Upper lobe of left lung (tissue), 4 donors: Measurements from ENCODE around the gene TNFAIP8L1.

ENCODE experiments used
- EP300 ChIP-seq, 4 donors: sonication (generic); formaldehyde crosslinking; IDR thresholded peaks; one replicate each; pipeline ENCODE4 v1.5.1; 2017; ENCODE audit warnings: antibody characterized with exemption in 4 of 4, control low read depth in 2 of 4
- POLR2A ChIP-seq, 4 donors: fragments of 450-650 bp; IDR thresholded peaks; one replicate each; pipeline ENCODE4 v1.5.1; 2016 to 2017; ENCODE audit warnings: antibody characterized with exemption in 4 of 4, mild to moderate bottlenecking in 2 of 4
- POLR2AphosphoS5 ChIP-seq, 2 donors: sonication (generic); formaldehyde crosslinking; IDR thresholded peaks; one replicate each; pipeline ENCODE4 v1.5.1; 2017; ENCODE audit warnings: antibody characterized with exemption in 2 of 2
- TF ChIP-seq, protein P1 (sequence below), 6 experiments: fragments of 450-650 bp in 4 of 6; fragments of 200-600 bp in 2 of 6; sonication (generic) in 2 of 6; IDR thresholded peaks; one replicate each; pipeline ENCODE4 v1.5.1; 2016 to 2019; ENCODE audit warnings: antibody characterized with exemption in 6 of 6

DNA sequence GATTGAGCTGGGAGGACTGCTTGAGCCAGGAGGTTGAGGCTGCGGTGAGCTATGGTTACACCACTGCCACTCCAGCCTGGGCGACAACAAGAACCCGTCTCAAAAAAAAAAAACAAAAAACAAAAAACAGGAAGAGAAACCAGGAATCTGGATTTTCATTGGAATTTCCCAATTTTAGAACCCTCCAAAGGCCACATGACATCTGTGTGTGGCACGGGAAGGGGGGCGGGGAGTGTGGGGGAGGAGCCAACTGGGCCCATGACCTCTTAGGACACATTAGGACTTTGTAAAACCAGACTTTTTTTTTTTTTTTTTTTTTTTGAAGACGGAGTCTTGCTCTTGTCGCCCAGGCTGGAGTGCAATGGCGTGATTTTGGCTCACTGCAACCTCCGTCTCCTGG is 52.1 kb downstream of the TNFAIP8L1 start:
- TF ChIP-seq, protein P1, sequence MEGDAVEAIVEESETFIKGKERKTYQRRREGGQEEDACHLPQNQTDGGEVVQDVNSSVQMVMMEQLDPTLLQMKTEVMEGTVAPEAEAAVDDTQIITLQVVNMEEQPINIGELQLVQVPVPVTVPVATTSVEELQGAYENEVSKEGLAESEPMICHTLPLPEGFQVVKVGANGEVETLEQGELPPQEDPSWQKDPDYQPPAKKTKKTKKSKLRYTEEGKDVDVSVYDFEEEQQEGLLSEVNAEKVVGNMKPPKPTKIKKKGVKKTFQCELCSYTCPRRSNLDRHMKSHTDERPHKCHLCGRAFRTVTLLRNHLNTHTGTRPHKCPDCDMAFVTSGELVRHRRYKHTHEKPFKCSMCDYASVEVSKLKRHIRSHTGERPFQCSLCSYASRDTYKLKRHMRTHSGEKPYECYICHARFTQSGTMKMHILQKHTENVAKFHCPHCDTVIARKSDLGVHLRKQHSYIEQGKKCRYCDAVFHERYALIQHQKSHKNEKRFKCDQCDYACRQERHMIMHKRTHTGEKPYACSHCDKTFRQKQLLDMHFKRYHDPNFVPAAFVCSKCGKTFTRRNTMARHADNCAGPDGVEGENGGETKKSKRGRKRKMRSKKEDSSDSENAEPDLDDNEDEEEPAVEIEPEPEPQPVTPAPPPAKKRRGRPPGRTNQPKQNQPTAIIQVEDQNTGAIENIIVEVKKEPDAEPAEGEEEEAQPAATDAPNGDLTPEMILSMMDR (IDR thresholded peaks at IDR 0.05): no peak
- TF ChIP-seq EP300 (IDR thresholded peaks at IDR 0.05) (no peak), POLR2A (IDR thresholded peaks at IDR 0.05) (no peak), POLR2AphosphoS5 (IDR thresholded peaks at IDR 0.05) (no peak)
